CD4-positive, alpha-beta T cell (primary cell): Measurements from ENCODE around the gene RADIL. TPM values are rescaled to one million over a fixed set of nuclear protein-coding genes. Genes with fewer than 3 reads are reported as not detected.

Source experiments
- ATAC-seq: fragments of 200-7000 bp; cut with Tn5 transposase; one replicate; pipeline ENCODE4 v1.10.0; 2022; ENCODE audit warnings: mild to moderate bottlenecking; ENCODE audit not compliant: poor library complexity
- CTCF ChIA-PET: fragments of 350-600 bp; sonication (Branson Sonifier 250); formaldehyde crosslinking; loops from one replicate; lab custom pipeline; 2021; ENCODE audit warnings: antibody characterized with exemption, inconsistent platforms; lab: Charles Lee
- POLR2A ChIA-PET: fragments of 350-600 bp; sonication (Branson Sonifier 250); formaldehyde crosslinking; loops from one replicate; lab custom pipeline; 2021; ENCODE audit warnings: antibody characterized with exemption, inconsistent platforms; lab: Charles Lee
- DNase-seq, 14 experiments: peaks; one replicate each; pipeline ENCODE4 v3.0.0-alpha.2; 2013 to 2020; ENCODE audit warnings: mixed read lengths in 2 of 14
- H3K27ac ChIP-seq, 2 donors: one replicate each; pipeline versions ENCODE4 v1.5.1 to v1.7.0; 2013; ENCODE audit warnings: low read length in 2 of 2, low read depth in 1 of 2, mild to moderate bottlenecking in 1 of 2
- H3K27me3 ChIP-seq, 2 experiments: 1 replicate in 1 of 2; 2 replicates in 1 of 2; pipeline versions ENCODE4 v1.6.1 to v1.7.0; 2013; ENCODE audit warnings: low read length in 2 of 2, control low read depth in 1 of 2, mild to moderate bottlenecking in 1 of 2, moderate library complexity in 1 of 2; ENCODE audit not compliant: insufficient read depth in 2 of 2, control insufficient read depth in 1 of 2
- H3K36me3 ChIP-seq: one replicate; pipeline ENCODE4 v1.6.1; 2013; ENCODE audit warnings: low read length, control low read depth; ENCODE audit not compliant: insufficient read depth
- H3K4me1 ChIP-seq: one replicate; pipeline ENCODE4 v1.6.1; 2013; ENCODE audit warnings: low read length, control low read depth; ENCODE audit not compliant: insufficient read depth
- H3K4me3 ChIP-seq: one replicate; pipeline ENCODE4 v1.5.1; 2013; ENCODE audit warnings: mild to moderate bottlenecking, low read length, moderate library complexity
- H3K9me3 ChIP-seq, 2 experiments: 1 replicate in 1 of 2; 2 replicates in 1 of 2; pipeline versions ENCODE4 v1.6.1 to v1.7.0; 2013; ENCODE audit warnings: low read length in 2 of 2, mild to moderate bottlenecking in 2 of 2, control low read depth in 1 of 2, moderate library complexity in 1 of 2; ENCODE audit not compliant: control insufficient read depth in 1 of 2, insufficient read depth in 1 of 2
- H3K27ac Mint-ChIP-seq: one replicate; pipeline ENCODE4 v1.8.0; 2020; ENCODE audit warnings: mixed read lengths
- H3K27me3 Mint-ChIP-seq: one replicate; pipeline ENCODE4 v1.8.0; 2021; ENCODE audit warnings: mixed read lengths
- H3K36me3 Mint-ChIP-seq: one replicate; pipeline ENCODE4 v1.8.0; 2021; ENCODE audit warnings: low read depth, mixed read lengths
- H3K4me1 Mint-ChIP-seq: one replicate; pipeline ENCODE4 v1.8.0; 2021; ENCODE audit warnings: low read depth, mixed read lengths
- H3K4me3 Mint-ChIP-seq: one replicate; pipeline ENCODE4 v1.8.0; 2020; ENCODE audit warnings: mild to moderate bottlenecking, mixed read lengths
- H3K9me3 Mint-ChIP-seq: one replicate; pipeline ENCODE4 v1.8.0; 2020; ENCODE audit warnings: mixed read lengths
- CTCF ChIP-seq: fragments of 200-600 bp; IDR thresholded peaks from one replicate; pipeline ENCODE4 v1.8.0; 2022; ENCODE audit warnings: antibody characterized with exemption, mild to moderate bottlenecking
- intact Hi-C, 2 experiments: fragments of 100-400 bp; cut with DNase I in 1 of 2; cut with micrococcal nuclease in 1 of 2; formaldehyde crosslinking; loops; one replicate each; pipeline versions ENCODE4 v1.15.1 to v1.9.0; 2023 to 2025; cut with DNase I, micrococcal nuclease
- total RNA-seq, 174 experiments: library from RNA in 2 of 174; stranded (reverse) in 2 of 174; gene quantifications; one replicate each; pipeline ENCODE4 v1.2.3 and lab custom pipeline; 2021 to 2026

The RADIL gene
- total RNA-seq, 2 experiments from 2014 or later, result not detected

GRCh38 chr7:4871056-4871680 is 12.3 kb downstream of the RADIL start:
- DNase-seq (no peak), ATAC-seq (no peak)
- Histone ChIP-seq H3K9me3 (peaks cover 0 to 16% of the 10 kb centered on the region in 2 experiments), H3K27me3 (peaks cover 8 to 15% of the 10 kb centered on the region in 2 experiments), H3K27ac (no peak overlapping the region), H3K4me3 (no peak overlapping the region), H3K36me3 (no peaks in the 10 kb centered on the region), H3K4me1 (peaks cover 2% of the 10 kb centered on the region)
- no peaks in the 10 kb centered on the region for H3K4me1 Mint-ChIP-seq
- no peak overlapping the region for H3K27ac Mint-ChIP-seq
- ChIA-PET CTCF (no interaction called here), POLR2A (no interaction called here)
- intact Hi-C loops, result no loop called here
- H3K4me3 Mint-ChIP-seq, result no peak overlapping the region
- peaks cover 2% of the 10 kb centered on the region for H3K9me3 Mint-ChIP-seq
- no peaks in the 10 kb centered on the region for H3K36me3 Mint-ChIP-seq
- no peak for TF ChIP-seq CTCF
- H3K27me3 Mint-ChIP-seq, result peaks cover 27% of the 10 kb centered on the region

DNA sequence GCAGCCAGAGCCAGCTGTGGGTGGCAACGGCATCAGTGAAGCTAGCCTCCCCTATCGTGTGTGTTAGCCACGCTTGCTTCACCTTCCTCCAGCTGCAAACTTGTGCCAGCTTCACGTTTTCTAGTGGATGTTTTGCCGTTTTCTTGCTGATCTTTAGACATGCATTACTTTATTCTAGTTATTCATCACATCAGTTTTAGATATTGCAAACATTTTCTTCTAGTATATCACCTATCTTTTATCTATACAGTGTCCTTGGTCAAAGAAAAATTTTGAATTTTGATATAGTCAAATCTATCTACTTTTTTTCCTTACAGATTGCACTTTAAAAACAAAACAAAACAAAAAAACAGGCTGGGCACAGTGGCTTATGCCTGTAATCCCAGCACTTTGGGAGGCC is 15.0 kb downstream of the RADIL start:
- CTCF ChIA-PET, result no interaction called here

GRCh38 chr7:4866528-4867496 is 16.7 kb downstream of the RADIL start:
- ChIA-PET POLR2A (no interaction called here), CTCF (no interaction called here)
- ATAC-seq, result no peak
- Histone ChIP-seq H3K4me3 (no peak overlapping the region), H3K36me3 (no peaks in the 10 kb centered on the region), H3K4me1 (peaks cover 7% of the 10 kb centered on the region), H3K27ac (no peak overlapping the region), H3K27me3 (peaks cover 13 to 32% of the 10 kb centered on the region in 2 experiments), H3K9me3 (peaks cover 6 to 18% of the 10 kb centered on the region in 2 experiments)
- Mint-ChIP-seq H3K27ac (no peak overlapping the region), H3K9me3 (peaks cover 2% of the 10 kb centered on the region), H3K27me3 (peaks cover 56% of the 10 kb centered on the region), H3K4me3 (no peak overlapping the region), H3K36me3 (no peaks in the 10 kb centered on the region), H3K4me1 (no peaks in the 10 kb centered on the region)
- no peak for DNase-seq
- no peak for TF ChIP-seq CTCF
- intact Hi-C loops, result no loop called here

More for the DNA sequence above, 15.0 kb downstream of the RADIL start:
- Mint-ChIP-seq H3K27me3 (peaks cover 53% of the 10 kb centered on the region), H3K4me3 (no peak overlapping the region), H3K36me3 (no peaks in the 10 kb centered on the region), H3K9me3 (peaks cover 2% of the 10 kb centered on the region), H3K27ac (no peak overlapping the region), H3K4me1 (no peaks in the 10 kb centered on the region)
- H3K4me1 ChIP-seq, result peaks cover 2% of the 10 kb centered on the region
- H3K27ac ChIP-seq, result no peak overlapping the region
- no peak for TF ChIP-seq CTCF
- H3K4me3 ChIP-seq, result no peak overlapping the region
- intact Hi-C loops, result no loop called here
- H3K27me3 ChIP-seq, result peaks cover 10 to 24% of the 10 kb centered on the region in 2 experiments
- peaks cover 3 to 16% of the 10 kb centered on the region in 2 experiments for H3K9me3 ChIP-seq
- POLR2A ChIA-PET, result no interaction called here
- H3K36me3 ChIP-seq, result no peaks in the 10 kb centered on the region
- ATAC-seq, result no peak
- no peak for DNase-seq
